ENCODE results near the gene CBLB.

The CBLB gene

DNA sequence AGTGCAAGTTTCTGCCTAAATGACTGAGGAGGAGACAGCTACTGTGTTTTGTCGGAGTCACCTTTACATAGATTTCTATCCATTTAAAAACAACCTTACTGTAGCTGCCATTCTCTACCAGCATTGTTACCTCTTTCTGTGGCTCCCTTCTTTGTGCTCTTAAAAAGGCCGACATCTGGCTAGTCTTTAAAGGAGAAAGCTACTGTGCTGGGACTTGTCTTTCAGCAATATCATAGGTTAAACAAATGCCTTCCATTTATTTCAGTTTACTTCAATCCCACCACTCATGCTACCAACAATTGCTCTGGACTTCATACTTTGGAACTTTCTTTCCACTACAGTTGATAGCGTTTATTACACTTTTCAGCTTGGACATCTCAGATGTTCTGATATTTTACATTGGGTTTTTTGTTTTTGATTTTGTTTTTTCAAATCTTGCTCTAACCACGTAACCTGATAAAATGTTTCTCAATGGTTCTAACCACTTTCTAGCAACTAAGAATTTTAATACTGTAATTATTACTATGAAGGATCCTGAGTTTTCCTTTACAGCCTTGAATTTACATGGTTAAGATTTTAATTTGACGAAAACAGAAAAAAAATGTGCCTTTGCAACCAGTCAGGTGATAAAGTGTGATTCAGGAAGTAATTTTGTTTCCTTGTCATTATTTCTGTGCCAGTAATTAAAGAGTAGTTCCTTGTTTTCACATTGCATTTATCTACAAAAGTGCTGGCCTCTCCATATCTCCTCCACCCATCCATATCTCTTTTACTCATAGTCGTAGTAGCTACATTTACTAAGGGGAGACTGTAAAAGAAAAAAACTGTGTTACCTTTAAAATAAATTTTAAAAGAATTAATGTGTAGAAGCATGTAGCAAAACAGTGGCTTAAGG is 1.3 kb upstream of the CBLB start:
- peak in 1 of 3 experiments; percentile 58 for DNase-seq

DNA sequence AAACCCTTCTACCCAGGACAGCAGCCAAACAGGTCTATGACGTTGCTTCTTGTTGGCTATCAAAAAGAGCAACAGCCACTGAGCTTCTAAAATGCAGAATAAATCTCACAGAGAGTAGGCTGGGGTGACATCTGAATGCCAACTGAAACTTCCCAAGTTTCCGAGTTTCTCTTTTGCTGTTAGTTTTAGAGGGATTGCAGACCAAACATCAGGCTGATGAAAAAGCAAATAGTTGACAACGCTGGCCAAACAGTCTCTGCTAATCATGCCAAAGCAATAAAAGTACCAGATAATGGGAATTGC is 670 bp upstream of the CBLB start:
- DNase-seq, result no peak

DNA sequence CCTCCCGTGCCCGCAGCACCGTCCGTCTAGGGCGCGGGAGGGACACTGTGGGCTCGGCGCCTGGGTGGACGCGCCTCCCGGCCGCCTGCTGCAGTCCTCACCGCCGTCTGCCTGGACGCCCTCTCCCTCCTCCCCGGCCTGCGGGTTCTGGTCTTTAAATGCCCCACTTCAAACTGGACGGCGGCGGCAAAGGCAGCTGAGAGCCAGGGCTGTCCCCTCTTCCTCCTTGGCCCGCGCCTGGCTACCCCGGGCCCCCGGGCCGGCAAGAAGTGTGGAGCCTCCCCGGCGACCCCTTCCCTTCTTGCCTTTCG is 426 bp downstream of the CBLB start:
- peak; percentile 37 to 87 (median 82) for DNase-seq

- no peak for DNase-seq
These were observed 941 bp downstream of the CBLB start for GRCh38 chr3:105867712-105868430.

DNA sequence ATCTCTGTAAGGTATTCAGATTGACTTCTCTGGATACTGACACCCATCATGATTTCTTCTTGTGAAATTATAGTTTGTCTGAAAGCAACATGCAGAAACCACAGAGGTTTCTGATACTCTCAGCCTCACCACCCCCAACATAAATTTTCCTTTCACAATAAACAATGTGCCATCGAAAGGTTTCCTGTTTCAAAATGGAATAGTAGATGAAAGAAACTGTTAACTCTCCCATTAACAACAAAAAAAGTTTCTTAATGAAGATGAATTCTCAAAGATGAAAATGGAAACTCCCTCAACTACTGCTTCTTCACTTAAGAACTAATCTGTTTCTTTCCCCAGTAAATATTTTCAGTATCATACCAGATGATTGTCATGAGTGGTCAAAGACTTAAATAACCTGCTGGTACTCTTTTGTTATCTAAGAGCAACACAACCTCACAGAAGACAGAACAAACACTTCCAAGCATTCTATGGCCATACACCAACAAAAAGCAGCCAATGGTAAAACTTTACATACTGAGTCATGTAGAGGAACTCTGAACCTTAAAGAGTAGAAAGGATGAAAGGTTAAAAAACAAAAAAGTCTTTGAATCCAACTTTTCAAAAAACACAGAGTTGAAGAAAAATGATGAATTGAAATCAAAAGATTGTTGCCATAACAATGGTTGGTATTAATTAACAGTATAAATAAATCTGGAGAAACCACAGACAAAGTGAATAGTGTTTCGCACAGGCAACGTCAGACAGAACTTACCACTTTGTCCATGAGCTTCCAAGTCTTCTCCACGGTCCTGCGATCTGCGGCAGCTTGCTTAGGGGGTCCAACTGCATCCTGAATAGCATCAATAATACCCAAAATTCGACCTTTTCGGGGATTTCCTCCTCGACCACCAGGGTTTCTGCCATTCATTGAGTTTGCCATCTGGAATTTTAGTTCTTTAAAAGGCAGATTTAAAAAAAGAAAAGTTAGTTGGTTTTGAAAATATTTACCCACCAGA is 1.9 kb downstream of the CBLB start:
- DNase-seq, result no peak

- DNase-seq, result no peak
These were observed 2.9 kb downstream of the CBLB start for GRCh38 chr3:105865867-105866350.

DNA sequence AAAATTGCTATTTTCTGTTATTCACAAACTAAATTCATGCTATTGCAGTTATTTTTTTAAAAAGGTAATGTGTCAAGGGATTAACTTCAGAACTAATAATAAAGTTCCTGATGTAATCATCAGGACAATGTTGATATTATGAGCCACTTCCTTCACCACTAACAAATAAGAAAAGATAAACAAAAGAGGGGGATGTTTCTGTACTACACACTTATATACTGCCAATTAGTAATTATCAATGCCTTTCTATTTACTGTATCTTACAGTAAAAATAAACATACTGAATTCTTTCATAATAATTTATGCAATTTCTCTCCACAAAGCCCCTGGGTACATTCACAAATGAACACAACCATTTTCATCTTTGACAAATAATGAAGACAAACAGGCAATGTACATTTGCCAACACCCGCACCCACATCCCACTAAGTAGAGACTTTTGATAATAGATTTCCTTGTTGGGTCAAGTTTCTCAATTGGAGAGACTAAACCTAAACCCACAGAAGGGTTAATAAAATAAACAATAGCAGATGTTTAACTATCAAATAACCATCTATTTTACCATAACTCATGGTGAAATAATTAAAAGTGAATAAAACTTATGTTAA is 3.7 kb downstream of the CBLB start:
- DNase-seq, result no peak

GRCh38 chr3:105864212-105864611 is 4.6 kb downstream of the CBLB start:
- no peak for DNase-seq

DNA sequence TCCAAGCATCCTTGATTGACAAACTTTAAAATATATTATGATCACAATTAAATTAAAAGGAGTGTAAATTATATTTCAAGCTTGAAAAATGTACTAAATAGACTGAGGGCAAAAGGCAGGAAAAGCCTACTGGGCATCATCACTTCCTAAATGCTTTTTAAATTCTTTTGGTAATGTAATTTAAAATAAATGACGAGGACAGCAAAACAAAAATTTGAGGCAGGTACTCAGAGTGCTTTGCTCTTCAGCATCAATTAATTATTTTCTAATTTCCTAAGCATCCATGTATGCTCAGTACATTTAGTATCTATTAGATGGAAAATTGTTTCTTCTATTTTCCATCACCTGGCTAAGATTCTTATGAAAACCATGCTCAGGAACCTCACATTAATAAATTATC is 5.2 kb downstream of the CBLB start:
- DNase-seq, result no peak

- no peak for DNase-seq
These were observed 6.6 kb downstream of the CBLB start for GRCh38 chr3:105862217-105862616.

DNA sequence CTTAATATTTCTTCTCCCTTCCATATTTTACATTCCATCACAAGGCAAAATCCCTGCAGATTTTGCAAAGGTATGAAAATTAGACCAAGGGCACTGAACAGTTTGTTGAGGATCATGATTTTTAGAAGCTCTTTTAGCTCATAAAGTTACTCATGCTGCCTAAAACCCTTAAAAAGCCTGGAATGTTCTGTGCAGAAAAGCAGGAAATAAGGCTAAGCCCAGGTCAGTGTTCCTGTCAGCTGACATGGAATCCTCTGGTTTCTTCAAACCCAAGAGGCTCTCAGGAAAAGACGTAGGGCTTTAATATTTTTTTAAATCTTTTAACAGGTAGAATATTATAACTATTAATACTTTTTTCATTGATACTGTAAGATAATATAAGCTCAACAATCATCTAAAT is 8.2 kb downstream of the CBLB start:
- DNase-seq, result no peak

DNA sequence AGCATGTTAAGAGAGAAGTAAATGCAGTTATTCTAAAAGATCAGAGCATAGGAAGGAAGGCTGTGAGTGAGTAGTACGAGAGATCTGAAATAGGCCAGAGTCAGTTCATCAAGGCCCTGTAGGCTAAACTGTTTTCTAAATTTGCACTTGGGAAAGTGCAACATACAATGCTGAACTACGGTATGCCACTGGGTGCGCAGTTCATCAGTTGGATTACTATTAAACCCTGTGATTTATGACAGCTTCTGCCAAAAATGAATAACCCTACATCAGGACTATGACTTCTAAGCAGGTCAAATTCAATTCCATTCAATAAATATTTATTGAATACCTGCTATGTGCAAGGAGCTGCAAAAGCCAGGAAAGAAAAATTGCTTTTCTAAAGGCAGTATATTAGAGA is 10.8 kb downstream of the CBLB start:
- DNase-seq, result no peak

- peak in 1 of 3 experiments; percentile 4 for DNase-seq
These were observed 11.2 kb downstream of the CBLB start for GRCh38 chr3:105857601-105858000.

DNA sequence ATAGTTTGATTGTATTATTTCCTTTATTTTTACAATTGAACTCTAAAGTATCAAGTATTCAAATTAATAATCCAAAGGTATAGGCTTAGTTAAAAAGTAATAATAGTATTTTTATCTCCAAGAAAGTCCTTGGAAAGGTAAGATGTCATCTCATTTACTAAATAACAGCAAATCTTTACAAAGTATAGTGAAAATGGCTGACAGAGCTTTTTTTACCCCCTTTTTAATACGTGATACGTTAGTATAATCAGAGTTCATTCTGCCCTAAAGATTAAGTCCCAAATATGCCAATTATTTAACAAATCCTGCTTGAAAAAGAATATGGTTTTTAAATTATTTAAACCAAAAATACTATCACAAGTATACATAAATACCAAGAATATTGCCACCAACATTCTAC is 12.2 kb downstream of the CBLB start:
- DNase-seq, result no peak

DNA sequence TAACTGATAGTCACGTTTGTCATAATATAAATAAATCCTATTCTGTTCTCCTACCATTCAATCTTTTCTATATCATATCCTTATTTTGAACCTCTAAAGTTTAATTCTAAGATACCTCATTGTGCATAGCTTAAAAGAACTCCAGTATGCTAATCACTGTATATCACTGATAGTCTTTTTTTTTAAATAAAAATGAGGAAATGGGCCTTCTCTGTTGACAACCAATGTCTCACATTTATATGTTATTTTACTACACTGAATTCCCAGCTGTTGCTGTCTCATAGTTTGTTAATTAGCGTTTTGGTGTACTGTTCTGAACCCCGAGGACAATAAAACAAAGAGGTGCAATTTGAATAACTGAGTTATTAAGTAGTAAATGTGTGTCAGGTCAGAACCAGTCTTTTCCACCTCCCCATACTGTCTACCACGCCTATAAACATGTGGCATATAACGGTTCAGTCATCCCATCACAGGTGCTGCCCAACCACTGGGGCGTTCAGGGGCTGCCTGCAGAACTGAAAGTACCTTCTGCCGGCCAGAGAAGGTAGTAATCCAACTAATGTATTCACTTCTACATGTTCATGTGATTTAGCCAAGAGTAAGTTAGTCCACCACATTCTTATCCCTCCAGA is 14.9 kb downstream of the CBLB start:
- no peak for DNase-seq

DNA sequence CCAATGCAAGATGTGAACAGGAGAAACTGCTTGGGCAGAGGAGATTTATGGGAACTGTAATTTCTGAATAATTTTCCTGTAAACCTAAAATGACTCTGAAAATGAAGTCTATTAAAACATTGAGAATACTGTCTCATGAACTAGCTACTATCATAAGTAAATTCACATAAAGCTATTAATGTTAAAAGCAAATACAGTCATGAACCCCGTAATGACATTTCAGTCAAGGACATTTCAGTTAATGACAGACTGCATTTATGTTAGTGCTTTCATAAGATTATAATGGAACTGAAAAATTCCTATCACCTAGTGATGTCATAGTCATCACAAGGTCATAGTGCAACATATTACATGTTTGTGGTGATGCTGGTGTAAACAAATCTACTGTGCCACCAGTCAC is 17.2 kb downstream of the CBLB start:
- DNase-seq, result no peak

- DNase-seq, result no peak
These were observed 17.6 kb downstream of the CBLB start for GRCh38 chr3:105851176-105851575.

DNA sequence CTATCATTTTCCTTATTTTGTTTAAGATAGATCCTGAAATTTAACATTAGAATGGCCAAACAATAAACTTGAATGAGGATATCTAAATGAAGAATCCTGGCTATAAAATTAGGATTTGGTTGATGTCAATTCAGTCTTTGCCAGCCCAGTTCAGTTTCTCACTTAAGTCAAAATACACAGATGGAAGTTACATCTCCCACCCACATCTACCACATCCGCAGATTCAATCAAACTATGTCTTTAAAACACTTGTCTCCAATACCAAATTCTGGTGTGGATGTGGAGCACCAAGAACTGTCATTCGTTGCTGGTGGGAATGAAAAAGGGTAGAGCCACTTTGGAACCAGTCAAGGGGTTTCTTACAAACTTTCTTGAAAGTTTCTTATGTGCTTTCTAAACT is 18.2 kb downstream of the CBLB start:
- no peak for DNase-seq

DNA sequence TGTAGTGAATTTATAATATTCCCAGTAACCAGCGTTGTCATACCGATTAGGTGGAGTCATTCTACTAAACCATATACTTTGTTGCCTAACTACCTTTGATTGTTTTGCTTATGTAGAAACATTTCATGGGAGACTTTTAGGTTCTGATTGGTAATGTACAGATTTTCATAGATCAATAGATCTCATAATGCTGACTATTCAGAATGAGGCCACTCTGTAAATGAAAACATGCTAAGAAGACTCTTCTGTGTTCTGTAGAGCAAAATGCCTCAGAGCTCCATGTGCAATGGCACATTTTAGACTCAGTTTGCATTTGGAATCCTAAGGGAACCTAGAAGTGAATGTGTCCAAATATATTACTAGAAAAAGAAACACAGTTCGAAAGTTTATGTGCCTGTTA is 20.0 kb downstream of the CBLB start:
- DNase-seq, result no peak

GRCh38 chr3:105847865-105848264 is 20.9 kb downstream of the CBLB start:
- no peak for DNase-seq

DNA sequence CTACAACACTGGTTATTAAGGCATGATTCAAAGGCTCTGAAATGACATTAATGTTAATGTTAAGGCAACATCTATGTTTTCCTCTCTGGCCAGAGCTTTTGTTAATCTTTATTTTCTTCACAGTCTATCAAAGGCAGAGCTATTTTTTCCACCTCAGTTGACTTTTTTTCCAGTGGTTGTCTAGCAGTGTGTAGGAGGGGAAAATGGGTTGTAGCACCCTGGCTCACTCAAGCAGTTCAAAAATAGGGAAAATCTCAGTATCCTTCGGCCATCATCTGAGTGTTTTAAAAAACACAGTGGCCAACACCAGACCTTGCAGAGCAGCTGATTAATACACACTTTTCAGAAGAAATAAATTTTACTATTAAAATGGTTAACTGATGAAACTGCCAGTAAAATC is 21.4 kb downstream of the CBLB start:
- DNase-seq, result no peak

- DNase-seq, result peak in 1 of 3 experiments; percentile 16
These were observed 22.0 kb downstream of the CBLB start for GRCh38 chr3:105846809-105847208.
